NCI-H1048 (cell line): ENCODE measurements around the gene PCBP2.
"Not testable (repeated sequence)": the region's sequence is repeated elsewhere in the genome, so short reads cannot be mapped to it uniquely, and the experiment has no call there.

ENCODE experiments used
- DNase-seq: peaks from one replicate; lab custom pipeline; 2025; lab: John Stamatoyannopoulos, UW

PCBP2 gene

DNA sequence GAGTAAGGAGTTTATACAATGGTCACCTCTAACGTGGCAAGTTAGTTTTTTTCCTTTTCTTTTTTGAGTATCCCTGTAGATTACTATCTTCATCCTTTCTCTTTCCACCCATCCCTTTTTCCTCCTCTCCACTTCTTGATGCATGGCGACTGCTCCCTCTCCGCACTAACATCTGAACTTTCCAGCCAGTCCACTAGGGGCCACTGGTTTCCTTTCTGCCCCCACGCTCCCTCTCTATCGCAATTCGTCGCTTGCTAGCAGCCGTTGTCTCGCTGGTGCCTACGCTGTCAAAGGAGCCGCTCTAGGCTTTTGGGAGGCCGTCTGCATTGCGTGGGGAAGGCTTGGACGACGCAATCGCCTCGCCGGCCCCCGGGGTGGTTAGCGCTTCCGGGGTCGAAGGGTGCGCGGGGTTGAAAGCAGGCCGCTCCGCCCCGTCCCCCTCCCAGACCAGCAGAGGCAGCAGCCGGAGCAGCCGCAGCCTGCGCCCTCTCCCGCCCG lies at the start of gene PCBP2:
PCBP2 (plus strand) TSS at position 442 of the 498 bp plus-strand sequence. CDS start 2,699 bp downstream, outside the sequence.
- peak; percentile 97 for DNase-seq

DNA sequence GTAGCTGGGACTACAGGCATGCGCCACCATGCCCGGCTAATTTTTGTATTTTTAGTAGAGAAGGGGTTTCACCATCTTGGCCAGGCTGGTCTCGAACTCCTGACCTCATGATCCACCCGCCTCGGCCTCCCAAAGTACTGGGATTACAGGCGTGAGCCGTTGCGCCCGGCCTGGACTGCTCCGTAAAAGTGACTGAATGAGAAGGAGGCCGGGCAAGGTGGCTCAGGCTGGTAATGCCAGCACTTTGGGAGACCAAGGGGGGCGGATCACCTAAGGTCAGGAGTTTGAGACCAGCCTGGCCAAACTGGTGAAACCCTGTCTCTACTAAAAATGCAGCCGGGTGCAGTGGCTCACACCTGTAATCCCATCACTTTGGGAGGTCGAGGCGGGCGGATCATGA lies 49.6 kb upstream of the PCBP2 start:
- DNase-seq = not testable (repeated sequence)

DNA sequence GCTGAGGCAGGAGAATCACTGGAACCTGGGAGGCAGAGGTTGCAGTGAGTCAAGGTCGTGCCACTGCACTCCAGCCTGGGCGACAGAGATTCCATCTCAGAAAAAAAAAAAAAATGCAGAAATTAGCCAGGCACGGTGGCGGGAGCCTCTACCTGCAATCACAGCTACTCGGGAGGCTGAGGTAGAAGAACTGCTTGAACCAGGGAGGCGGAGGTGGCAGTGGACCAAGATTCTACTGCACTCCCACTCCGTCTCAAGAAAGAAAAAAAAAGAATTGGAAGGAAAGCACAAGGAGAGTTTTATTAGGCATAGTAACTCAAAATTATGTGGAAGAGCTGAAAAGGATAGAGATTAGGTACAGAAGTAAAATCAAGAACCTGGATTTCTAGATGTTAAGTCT lies 49.0 kb upstream of the PCBP2 start:
- DNase-seq = no peak

DNA sequence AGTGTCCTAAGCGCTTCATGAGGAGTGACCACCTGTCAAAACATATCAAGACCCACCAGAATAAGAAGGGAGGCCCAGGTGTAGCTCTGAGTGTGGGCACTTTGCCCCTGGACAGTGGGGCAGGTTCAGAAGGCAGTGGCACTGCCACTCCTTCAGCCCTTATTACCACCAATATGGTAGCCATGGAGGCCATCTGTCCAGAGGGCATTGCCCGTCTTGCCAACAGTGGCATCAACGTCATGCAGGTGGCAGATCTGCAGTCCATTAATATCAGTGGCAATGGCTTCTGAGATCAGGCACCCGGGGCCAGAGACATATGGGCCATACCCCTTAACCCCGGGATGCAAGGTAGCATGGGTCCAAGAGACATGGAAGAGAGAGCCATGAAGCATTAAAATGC lies 41.0 kb upstream of the PCBP2 start:
- no peak for DNase-seq

DNA sequence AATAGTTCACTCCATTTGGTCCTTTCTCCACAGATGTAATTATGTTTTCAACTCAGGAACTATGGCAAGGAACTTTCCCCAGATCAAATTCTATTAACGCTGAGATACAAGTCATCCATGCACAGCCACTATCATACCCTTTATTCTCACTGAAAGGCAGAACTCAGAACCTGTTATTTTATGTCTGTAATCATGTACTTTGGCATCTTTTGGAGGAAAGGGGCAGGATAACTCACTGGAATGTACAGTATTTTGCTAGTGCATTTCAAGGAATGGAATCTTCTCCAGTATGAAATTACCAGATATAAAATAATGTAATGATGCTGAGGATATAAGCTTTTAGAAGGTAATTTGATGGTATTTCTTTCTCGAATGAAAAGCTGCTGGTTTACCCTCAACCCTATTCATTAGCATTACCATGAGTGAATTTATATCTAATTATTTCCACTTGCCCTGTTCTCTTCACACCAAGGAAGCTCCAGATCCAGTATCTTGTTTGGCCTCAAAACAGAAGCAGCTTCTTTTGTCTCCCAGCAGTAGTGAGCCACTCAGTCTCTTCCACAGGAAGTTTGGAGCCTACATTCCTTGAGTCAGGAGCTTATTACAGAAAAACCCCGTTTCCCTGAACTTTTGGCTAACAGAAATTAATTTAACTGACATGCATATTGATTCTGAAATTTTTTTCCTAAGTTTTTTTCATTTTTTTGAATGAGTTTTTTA lies 38.3 kb upstream of the PCBP2 start:
- no peak for DNase-seq

DNA sequence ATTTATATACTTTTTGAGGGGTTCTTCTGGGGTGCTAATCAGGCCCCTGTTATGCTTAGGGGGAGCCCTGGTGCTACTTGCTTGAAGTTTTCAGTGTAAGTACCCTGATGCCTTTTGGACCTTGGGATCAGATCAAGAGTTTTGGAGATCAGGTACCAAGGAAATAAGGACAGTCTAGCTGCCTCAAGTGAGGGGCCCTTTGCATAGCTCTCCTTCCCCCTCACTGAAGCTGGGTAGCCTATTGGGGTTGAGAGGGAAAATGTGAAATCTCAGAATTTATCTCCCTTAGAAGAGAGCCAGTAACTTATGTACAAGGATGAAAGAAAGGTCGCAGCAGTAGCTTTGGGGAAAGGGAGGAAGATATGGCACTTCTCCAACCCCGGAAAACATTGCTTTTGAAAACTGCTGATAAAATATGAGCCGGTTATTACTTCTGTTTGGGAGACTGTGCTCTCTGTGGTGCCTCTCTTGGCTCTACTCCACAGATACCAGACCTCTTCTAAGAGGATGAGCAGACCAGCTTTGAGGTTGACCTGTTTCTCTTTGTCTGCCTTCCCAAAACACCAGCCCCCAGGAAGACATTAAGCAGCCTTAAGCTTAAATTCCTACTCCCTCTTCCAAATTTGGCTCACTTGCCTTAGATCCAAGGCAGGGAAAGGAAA lies 37.0 kb upstream of the PCBP2 start:
- no peak for DNase-seq

DNA sequence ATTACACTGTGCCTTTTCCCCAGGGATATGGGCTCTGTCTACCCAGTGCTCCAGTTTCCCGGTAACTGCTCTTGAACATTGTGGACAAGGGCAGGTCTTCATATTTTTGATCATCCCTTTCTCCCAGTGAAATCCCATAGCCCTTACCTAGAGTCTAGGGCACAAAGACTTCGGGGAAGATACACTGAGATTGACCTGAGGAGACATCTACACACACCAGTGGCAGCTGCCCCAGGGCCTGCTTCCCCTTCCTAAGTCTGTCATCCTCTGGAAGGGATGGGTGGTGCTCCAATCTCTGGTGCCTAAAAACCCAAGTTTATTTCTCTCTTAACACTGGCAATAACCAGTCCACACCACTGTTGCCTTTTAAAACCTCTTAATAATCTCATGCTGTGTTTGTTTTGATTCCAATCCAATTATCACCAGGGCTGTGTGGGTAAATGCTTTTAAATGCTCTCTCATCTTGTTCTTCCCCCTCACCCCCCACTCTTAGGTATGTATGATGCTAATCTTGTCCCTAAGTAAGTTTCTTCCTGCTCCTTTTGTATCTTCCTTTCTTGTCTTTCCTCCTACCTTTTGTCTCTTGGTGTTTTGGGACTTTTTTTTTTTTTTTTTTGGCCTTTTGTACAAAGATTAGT lies 36.0 kb upstream of the PCBP2 start:
- not testable (repeated sequence) for DNase-seq

DNA sequence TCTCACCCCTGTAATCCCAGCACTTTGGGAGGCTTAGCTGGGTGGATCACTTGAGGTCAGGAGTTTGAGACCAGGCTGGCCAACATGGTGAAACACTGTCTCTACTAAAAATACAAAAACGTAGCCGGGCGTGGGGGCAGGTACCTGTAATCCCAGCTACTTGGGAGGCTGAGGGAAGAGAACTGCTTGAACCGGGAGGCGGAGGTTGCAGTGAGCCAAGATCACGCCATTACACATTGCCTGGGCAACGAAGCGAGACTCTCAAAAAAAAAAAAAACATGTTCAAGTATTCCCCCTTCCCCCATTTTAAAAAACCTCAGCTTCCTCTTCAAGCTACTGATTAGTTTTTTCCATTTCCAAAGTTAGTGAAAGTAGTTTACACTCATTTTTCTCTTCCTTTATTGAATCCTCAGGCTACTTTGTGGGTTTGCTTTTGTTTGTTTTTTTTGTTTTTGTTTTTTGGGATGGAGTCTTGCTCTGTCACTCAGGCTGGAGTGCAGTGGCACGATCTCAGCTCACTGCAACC lies 34.5 kb upstream of the PCBP2 start:
- not testable (repeated sequence) for DNase-seq

DNA sequence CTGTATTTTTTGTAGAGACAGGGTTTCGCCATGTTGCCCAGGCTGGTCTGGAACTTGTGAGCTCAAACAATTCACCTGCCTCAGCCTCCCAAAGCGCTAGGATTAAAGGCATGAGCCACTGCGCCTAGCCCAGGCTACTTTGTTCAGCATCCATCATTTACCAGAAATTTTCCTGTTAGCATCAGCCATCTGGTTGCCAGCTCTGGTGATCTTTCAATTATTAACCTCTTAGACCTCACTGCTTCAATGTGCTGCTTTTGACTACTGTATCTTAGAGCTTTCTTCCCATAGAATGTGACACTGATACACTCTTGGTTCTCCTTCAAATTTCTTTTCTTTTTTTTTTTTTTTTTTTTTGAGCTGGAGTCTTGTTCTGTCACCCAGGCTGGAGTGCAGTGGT lies 33.7 kb upstream of the PCBP2 start:
- no peak for DNase-seq

DNA sequence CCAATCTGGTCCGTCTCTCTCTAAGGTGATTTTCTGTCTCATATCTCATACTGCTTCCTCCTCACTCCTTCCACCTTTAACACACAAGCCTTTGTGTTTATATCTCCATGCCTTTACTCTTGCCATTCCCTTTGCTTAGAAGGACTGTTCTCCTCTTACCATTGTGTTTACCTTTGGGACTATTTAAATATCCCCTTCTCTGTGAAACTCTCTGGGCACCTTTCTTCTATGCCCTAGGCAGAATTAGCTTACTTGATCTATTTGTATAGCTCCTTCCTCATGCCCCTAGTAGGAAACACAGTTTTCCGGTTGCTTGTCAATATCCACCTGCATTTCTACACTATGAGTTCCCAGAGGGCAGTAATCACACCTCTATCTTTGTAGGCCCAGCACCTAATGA lies 32.1 kb upstream of the PCBP2 start:
- DNase-seq = no peak

DNA sequence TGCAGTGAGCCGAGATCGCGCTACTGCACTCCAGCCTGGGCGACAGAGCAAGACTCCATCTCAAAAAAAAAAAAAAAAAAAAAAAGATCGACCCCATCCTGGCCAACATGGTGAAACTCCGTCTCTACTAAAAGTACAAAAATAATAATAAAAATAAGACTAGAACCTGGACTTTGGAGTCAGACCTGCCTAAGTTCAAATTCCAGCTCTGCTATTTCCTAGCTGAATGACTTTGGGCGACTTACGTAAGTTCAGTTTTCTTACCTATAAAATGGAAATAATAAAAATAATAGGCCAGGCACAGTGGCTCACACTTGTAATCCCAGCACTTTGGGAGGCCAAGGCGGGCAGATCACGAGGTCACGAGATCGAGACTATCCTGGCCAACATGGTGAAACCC lies 29.7 kb upstream of the PCBP2 start:
- DNase-seq = not testable (repeated sequence)

DNA sequence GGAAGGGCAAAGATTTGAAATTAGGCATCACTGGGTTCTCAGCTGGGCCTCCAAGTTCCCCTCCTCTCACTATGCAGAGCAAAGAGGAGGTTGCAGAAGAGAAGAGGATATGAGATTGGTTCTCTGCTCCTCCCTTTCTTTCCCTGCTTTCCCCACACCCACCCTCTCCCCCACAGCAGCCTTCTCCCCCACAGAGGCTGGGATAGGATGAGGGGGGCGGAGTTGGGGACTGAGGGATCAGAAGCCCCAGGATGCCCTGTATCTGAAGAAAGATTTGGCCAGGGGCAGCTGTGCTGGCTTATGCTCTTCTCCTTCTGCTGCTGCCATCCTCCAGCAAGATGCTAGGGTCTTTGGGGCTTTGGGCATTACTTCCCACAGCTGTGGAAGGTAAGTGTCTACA lies 28.3 kb upstream of the PCBP2 start, which contains the start of gene AMHR2:
AMHR2 (plus strand) TSS at position 259 of the 400 bp plus-strand sequence; CDS start at position 339, 80 bp downstream.
- no peak for DNase-seq

DNA sequence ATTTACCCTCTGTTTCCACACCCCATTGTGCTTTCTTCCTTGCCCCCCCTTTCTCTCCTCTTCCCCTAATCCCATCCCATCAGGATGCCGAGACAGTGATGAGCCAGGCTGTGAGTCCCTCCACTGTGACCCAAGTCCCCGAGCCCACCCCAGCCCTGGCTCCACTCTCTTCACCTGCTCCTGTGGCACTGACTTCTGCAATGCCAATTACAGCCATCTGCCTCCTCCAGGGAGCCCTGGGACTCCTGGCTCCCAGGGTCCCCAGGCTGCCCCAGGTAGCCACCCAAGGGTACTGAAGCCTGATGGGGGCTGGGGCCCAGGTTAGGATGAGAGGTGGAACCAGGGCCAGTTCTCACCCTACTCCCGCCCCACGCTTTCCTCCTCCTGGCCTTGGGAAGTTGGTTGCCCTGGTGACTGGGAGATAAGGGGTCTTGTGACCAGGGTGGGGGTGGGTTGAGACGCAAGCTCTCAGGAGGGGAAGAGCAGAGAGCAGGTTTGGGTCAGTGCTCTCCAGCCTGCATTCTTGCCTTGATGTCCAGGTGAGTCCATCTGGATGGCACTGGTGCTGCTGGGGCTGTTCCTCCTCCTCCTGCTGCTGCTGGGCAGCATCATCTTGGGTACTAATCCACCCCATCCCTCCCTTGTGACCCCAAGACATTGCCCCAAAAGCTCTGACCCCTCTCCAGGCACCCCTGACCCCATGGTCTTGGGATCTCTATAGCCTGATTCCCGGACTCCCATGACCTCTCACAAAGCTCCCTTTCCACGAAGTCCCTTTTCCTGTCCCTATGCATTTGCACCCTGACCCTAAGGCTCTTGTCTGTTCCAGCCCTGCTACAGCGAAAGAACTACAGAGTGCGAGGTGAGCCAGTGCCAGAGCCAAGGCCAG lies 27.0 kb upstream of the PCBP2 start:
- no peak for DNase-seq

DNA sequence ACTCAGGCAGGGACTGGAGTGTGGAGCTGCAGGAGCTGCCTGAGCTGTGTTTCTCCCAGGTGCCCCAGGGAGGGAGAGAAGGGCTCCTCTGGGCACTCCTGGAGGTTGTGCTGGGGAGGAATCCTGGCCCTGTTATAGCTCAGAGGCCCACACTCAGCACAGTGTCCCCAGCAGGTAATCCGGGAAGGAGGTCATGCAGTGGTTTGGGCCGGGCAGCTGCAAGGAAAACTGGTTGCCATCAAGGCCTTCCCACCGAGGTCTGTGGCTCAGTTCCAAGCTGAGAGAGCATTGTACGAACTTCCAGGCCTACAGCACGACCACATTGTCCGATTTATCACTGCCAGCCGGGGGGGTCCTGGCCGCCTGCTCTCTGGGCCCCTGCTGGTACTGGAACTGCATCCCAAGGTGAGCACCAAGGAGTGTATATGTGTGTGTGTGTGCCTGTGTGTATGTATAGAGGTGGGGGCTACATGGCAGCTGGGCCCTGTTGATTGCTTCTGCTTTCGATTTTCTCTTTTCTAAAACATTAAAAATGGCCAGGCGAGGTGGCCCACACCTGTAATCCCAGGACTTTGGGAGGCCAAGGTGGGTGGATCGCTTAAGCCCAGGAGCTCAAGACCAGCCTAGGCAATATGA lies 26.3 kb upstream of the PCBP2 start:
- no peak for DNase-seq

DNA sequence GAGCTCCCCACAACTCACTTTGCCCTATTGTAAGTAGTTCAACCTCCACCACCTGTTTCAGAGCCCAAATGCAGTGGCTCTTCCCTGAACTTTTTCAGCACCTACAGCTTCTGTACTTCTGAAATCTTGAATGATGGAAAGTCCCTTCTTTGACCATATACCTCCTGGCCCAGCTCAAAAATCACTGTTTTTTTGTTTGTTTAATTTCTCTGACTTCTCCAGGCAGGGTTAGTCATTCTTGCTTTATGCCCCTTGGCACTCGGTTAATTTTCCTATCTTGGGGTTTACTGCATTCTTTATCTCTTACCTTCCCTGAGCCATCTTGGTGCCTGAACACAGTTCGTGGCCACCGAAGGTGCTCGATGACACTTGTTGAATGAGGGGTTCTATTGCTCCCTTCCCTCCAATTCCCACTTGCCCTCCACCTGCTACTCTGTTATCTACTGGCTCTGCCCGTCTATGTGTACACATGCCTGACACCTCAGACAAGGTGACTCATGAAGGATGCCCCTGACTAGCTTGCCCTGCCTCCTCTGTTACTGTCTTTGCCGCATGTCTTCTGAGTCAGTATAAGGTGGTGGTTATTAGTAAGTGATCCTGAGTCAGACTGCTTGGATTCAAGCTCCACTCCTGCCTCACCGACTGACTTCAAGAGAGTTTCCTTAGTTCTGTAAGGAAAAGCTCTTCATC lies 23.9 kb upstream of the PCBP2 start:
- DNase-seq = no peak

DNA sequence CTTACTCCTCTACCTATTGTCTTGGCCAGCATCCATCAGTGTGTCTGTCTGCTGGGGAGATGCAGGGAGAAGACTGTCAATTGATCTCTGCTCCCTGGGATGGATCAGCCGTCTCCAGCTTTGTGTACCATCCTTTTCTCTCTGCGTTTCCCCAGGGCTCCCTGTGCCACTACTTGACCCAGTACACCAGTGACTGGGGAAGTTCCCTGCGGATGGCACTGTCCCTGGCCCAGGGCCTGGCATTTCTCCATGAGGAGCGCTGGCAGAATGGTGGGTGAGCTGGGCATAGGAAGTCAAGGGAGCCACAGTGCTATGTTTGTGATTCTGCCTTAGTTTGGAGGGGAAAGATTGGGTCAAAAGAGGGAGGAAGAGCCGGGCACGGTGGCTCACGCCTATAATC lies 23.2 kb upstream of the PCBP2 start:
- DNase-seq = no peak

DNA sequence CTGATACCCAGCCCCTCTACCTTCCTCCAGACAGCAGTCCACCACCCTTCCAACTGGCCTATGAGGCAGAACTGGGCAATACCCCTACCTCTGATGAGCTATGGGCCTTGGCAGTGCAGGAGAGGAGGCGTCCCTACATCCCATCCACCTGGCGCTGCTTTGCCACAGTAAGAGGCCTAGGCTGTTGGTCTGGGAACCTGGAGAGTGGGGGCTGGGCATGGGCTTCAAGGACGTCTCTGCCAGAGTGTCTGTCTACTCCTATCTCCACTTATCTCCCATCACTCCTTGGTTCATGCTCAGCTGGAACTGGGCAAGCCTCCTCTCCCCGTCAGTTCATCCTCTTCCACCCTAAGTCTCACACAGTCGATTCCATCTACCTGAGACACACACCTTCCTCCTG lies 21.8 kb upstream of the PCBP2 start:
- no peak for DNase-seq

DNA sequence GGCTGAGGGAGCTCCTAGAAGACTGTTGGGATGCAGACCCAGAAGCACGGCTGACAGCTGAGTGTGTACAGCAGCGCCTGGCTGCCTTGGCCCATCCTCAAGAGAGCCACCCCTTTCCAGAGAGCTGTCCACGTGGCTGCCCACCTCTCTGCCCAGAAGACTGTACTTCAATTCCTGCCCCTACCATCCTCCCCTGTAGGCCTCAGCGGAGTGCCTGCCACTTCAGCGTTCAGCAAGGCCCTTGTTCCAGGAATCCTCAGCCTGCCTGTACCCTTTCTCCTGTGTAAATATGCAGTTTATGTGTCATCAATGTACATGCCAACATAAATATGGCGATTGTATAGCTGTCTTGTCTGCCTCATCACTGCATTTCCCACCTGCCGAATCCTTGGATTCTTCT lies 20.7 kb upstream of the PCBP2 start:
- no peak for DNase-seq

DNA sequence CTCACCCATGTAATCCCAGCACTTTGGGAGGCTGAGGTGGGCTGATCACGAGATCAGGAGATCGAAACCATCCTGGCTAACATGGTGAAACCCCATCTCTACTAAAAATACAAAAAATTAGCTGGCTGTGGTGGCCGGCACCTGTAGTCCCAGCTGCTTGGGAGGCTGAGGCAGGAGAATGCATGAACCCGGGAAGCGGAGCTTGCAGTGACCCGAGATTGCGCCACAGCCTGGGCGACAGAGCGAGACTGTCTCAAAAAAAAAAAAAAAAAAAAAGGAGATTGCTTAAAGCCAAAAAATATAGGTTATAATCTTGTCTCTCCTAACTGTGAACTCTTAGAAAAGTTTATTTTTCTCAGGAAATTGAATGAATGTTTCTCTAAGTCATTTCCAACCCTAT lies 16.6 kb upstream of the PCBP2 start:
- not testable (repeated sequence) for DNase-seq

DNA sequence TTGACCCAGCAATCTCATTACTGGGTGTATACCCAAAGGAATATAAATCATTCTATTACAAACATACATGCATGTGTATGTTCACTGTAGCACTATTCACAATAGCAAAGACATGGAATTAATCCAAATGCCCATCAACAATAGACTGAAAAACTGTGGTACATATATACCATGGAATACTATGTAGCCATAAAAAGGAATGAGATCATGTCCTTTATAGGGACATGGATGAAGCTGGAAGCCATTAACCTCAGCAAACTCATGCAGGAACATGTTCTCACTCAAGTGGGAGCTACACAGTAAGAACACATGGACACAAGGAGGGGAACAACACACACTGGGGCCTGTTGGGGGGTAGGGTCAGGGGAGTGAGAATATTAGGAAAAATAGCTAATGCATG lies 12.3 kb upstream of the PCBP2 start:
- not testable (repeated sequence) for DNase-seq
